Colonic mucosa (tissue), 4 donors: ENCODE measurements around the gene PAX2. TPM values are rescaled to one million over a fixed set of nuclear protein-coding genes. Genes with fewer than 3 reads are reported as not detected.

ENCODE experiments used
- DNase-seq: peaks from one replicate; pipeline ENCODE4 v3.0.0-alpha.2; 2020
- H3K27ac ChIP-seq: fragments of 200-600 bp; one replicate; pipeline ENCODE4 v1.8.0; 2021
- H3K27me3 ChIP-seq: fragments of 200-600 bp; one replicate; pipeline ENCODE4 v1.8.0; 2021
- H3K36me3 ChIP-seq: fragments of 200-600 bp; one replicate; pipeline ENCODE4 v1.8.0; 2021
- H3K4me1 ChIP-seq: fragments of 200-600 bp; one replicate; pipeline ENCODE4 v1.8.0; 2021; ENCODE audit warnings: mild to moderate bottlenecking
- H3K4me3 ChIP-seq: fragments of 200-600 bp; one replicate; pipeline ENCODE4 v1.8.0; 2021
- H3K9ac ChIP-seq, 2 donors: one replicate each; pipeline ENCODE4 v1.7.0; 2013; ENCODE audit warnings: control low read depth in 2 of 2, low read depth in 2 of 2, low read length in 2 of 2
- H3K9me3 ChIP-seq: fragments of 200-600 bp; one replicate; pipeline ENCODE4 v1.8.0; 2021
- CTCF ChIP-seq: fragments of 200-600 bp; IDR thresholded peaks from one replicate; pipeline ENCODE4 v1.8.0; 2022; ENCODE audit warnings: antibody characterized with exemption, mild to moderate bottlenecking
- intact Hi-C: fragments of 100-400 bp; cut with DNase I; formaldehyde crosslinking; loops from one replicate; pipeline ENCODE4 v1.14.1; 2022
- total RNA-seq, 2 donors: library from RNA; stranded (reverse); fragmentation: NEBNext Ultra II Directional in 1 of 2; extraction: Animal tissue kit (Norgen Biotek cat#: 25700) in 1 of 2; gene quantifications; one replicate each; pipeline ENCODE4 v1.2.1, GENCODE V29; 2021
- donor health status: healthy.
- donor health status: DM: no; HTN: no; CAD: no.
- donor health status: DM: no; HTN: no; CAD: no.

Gene PAX2
- total RNA-seq, 2 donors from 2014 or later, result 0.15 TPM; not detected in 1

GRCh38 chr10:100869399-100869798 is 124.0 kb downstream of the PAX2 start:
- no peaks in the 10 kb centered on the region for H3K36me3 ChIP-seq
- H3K4me3 ChIP-seq, result no peak overlapping the region
- H3K9me3 ChIP-seq, result no peaks in the 10 kb centered on the region
- no peak for DNase-seq
- H3K9ac ChIP-seq, result no peak overlapping the region
- intact Hi-C loops, result no loop called here
- no peak overlapping the region for H3K27ac ChIP-seq
- no peak for TF ChIP-seq CTCF
- no peaks in the 10 kb centered on the region for H3K4me1 ChIP-seq
- no peaks in the 10 kb centered on the region for H3K27me3 ChIP-seq

- Histone ChIP-seq H3K27me3 (no peaks in the 10 kb centered on the region), H3K9me3 (no peaks in the 10 kb centered on the region), H3K4me1 (no peaks in the 10 kb centered on the region), H3K36me3 (no peaks in the 10 kb centered on the region), H3K9ac (no peak overlapping the region), H3K27ac (no peak overlapping the region), H3K4me3 (no peak overlapping the region)
- intact Hi-C loops, result loop anchor here (10.0 kb wide), 2 partner anchors 127 to 437 kb away; partner anchors contain the start of gene PAX2
- TF ChIP-seq CTCF, result peak; percentile 43
- DNase-seq, result peak; percentile 48
Observed at GRCh38 chr10:100872034-100872791, 126.8 kb downstream of the PAX2 start.

GRCh38 chr10:100873146-100873826 is 127.9 kb downstream of the PAX2 start:
- no peaks in the 10 kb centered on the region for H3K36me3 ChIP-seq
- H3K9ac ChIP-seq, result no peak overlapping the region
- H3K9me3 ChIP-seq, result no peaks in the 10 kb centered on the region
- no peak overlapping the region for H3K27ac ChIP-seq
- no peaks in the 10 kb centered on the region for H3K4me1 ChIP-seq
- no peak overlapping the region for H3K4me3 ChIP-seq
- H3K27me3 ChIP-seq, result no peaks in the 10 kb centered on the region
- no peak for DNase-seq
- intact Hi-C loops, result loop anchor here (10.0 kb wide), 2 partner anchors 128 to 438 kb away; partner anchors contain the start of gene PAX2
- TF ChIP-seq CTCF, result no peak

- intact Hi-C loops, result loop anchor here (10.0 kb wide), 2 partner anchors 129 to 439 kb away; partner anchors contain the start of gene PAX2
- no peaks in the 10 kb centered on the region for H3K36me3 ChIP-seq
- no peaks in the 10 kb centered on the region for H3K4me1 ChIP-seq
- H3K9ac ChIP-seq, result no peak overlapping the region
- no peak for DNase-seq
- no peaks in the 10 kb centered on the region for H3K27me3 ChIP-seq
- no peak overlapping the region for H3K27ac ChIP-seq
- no peak overlapping the region for H3K4me3 ChIP-seq
- no peak for TF ChIP-seq CTCF
- no peaks in the 10 kb centered on the region for H3K9me3 ChIP-seq
Observed at GRCh38 chr10:100873827-100874326, 128.5 kb downstream of the PAX2 start.

GRCh38 chr10:100874702-100875483 is 129.5 kb downstream of the PAX2 start:
- Histone ChIP-seq H3K4me3 (no peak overlapping the region), H3K27me3 (no peaks in the 10 kb centered on the region), H3K27ac (no peak overlapping the region), H3K9me3 (no peaks in the 10 kb centered on the region), H3K4me1 (no peaks in the 10 kb centered on the region), H3K9ac (no peak overlapping the region), H3K36me3 (no peaks in the 10 kb centered on the region)
- intact Hi-C loops, result loop anchor here (5.0 to 10.0 kb wide), 4 partner anchors 130 to 440 kb away; partner anchors contain the start of gene PAX2
- TF ChIP-seq CTCF, result no peak
- no peak for DNase-seq
